ENCODE data around the gene SERPINE1.
"Not testable (repeated sequence)": the region's sequence is repeated elsewhere in the genome, so short reads cannot be mapped to it uniquely, and the experiment has no call there.

Gene SERPINE1

GRCh38 chr7:101102026-101102425, 24.9 kb upstream of the SERPINE1 start:
- no peak for DNase-seq (ENCODE audit: low spot score)

GRCh38 chr7:101103701-101104100, 23.2 kb upstream of the SERPINE1 start:
- not testable (repeated sequence) for DNase-seq (ENCODE audit: low spot score)

- no peak for DNase-seq (ENCODE audit: low spot score)
Observed at GRCh38 chr7:101104193-101104713, 22.7 kb upstream of the SERPINE1 start.

- DNase-seq (ENCODE audit: low spot score), result no peak
Observed at GRCh38 chr7:101104799-101105198, 22.1 kb upstream of the SERPINE1 start.

- DNase-seq (ENCODE audit: low spot score), result not testable (repeated sequence)
Observed at GRCh38 chr7:101105248-101105647, 21.7 kb upstream of the SERPINE1 start.

GRCh38 chr7:101106386-101106785, 20.5 kb upstream of the SERPINE1 start:
- no peak for DNase-seq (ENCODE audit: low spot score)

GRCh38 chr7:101108330-101108857, 18.5 kb upstream of the SERPINE1 start:
- DNase-seq (ENCODE audit: low spot score), result no peak

GRCh38 chr7:101108961-101109360, 17.9 kb upstream of the SERPINE1 start:
- DNase-seq (ENCODE audit: low spot score), result no peak

GRCh38 chr7:101109368-101109767, 17.5 kb upstream of the SERPINE1 start:
- no peak for DNase-seq (ENCODE audit: low spot score)

- no peak for DNase-seq (ENCODE audit: low spot score)
Observed at GRCh38 chr7:101111261-101111660, 15.6 kb upstream of the SERPINE1 start.

GRCh38 chr7:101112233-101112632, 14.7 kb upstream of the SERPINE1 start:
- no peak for DNase-seq (ENCODE audit: low spot score)

- not testable (repeated sequence) for DNase-seq (ENCODE audit: low spot score)
Observed at GRCh38 chr7:101113140-101113539, 13.8 kb upstream of the SERPINE1 start.

- no peak for DNase-seq (ENCODE audit: low spot score)
Observed at GRCh38 chr7:101113836-101114235, 13.1 kb upstream of the SERPINE1 start.

- no peak for DNase-seq (ENCODE audit: low spot score)
Observed at GRCh38 chr7:101114492-101114891, 12.4 kb upstream of the SERPINE1 start.

- no peak for DNase-seq (ENCODE audit: low spot score)
Observed at GRCh38 chr7:101115215-101115614, 11.7 kb upstream of the SERPINE1 start.

- no peak for DNase-seq (ENCODE audit: low spot score)
Observed at GRCh38 chr7:101116898-101117297, 10.0 kb upstream of the SERPINE1 start.

- no peak for DNase-seq (ENCODE audit: low spot score)
Observed at GRCh38 chr7:101118856-101119255, 8.0 kb upstream of the SERPINE1 start.

GRCh38 chr7:101119876-101120275, 7.0 kb upstream of the SERPINE1 start:
- no peak for DNase-seq (ENCODE audit: low spot score)

GRCh38 chr7:101120315-101120714, 6.6 kb upstream of the SERPINE1 start:
- no peak for DNase-seq (ENCODE audit: low spot score)

- DNase-seq (ENCODE audit: low spot score), result not testable (repeated sequence)
Observed at GRCh38 chr7:101121631-101121990, 5.3 kb upstream of the SERPINE1 start.

GRCh38 chr7:101121991-101122932, 4.6 kb upstream of the SERPINE1 start:
- no peak for DNase-seq (ENCODE audit: low spot score)

- DNase-seq (ENCODE audit: low spot score), result no peak
Observed at GRCh38 chr7:101122933-101123702, 3.8 kb upstream of the SERPINE1 start.

GRCh38 chr7:101123703-101124068, 3.2 kb upstream of the SERPINE1 start:
- no peak for DNase-seq (ENCODE audit: low spot score)
